ENCODE measurements around the gene DNM3.

Gene DNM3

DNA sequence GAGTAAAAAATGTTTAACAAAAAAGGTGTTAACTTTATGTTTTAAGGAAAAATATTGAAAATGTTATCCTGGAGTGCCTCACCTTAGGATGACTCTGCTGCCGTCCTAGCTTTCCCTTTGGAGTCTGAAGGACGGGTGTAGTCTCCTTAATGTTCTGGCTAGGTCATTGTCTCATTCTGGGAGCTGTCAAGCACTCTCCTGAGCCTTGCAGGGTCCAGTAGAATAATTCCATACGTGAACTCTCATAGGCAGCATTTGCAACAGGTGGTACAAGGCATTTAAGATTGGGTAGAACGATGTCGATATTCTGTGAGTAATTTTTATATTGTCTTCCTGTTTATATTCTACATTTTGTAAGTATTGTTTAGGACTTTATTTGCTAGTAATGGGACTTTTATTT is 295.6 kb downstream of the DNM3 start:
- TF ChIP-seq, protein P1, sequence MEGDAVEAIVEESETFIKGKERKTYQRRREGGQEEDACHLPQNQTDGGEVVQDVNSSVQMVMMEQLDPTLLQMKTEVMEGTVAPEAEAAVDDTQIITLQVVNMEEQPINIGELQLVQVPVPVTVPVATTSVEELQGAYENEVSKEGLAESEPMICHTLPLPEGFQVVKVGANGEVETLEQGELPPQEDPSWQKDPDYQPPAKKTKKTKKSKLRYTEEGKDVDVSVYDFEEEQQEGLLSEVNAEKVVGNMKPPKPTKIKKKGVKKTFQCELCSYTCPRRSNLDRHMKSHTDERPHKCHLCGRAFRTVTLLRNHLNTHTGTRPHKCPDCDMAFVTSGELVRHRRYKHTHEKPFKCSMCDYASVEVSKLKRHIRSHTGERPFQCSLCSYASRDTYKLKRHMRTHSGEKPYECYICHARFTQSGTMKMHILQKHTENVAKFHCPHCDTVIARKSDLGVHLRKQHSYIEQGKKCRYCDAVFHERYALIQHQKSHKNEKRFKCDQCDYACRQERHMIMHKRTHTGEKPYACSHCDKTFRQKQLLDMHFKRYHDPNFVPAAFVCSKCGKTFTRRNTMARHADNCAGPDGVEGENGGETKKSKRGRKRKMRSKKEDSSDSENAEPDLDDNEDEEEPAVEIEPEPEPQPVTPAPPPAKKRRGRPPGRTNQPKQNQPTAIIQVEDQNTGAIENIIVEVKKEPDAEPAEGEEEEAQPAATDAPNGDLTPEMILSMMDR (IDR thresholded peaks at IDR 0.05): no peak
- H3K36me3 Mint-ChIP-seq (ENCODE audit: low read depth): no peaks in the 10 kb centered on the region
- H3K27me3 Mint-ChIP-seq (ENCODE audit: low read depth, poor library complexity): no peaks in the 10 kb centered on the region
- H3K4me3 Mint-ChIP-seq: no peak overlapping the region
- H3K27ac Mint-ChIP-seq: no peak overlapping the region
- no peaks in the 10 kb centered on the region for H3K9me3 Mint-ChIP-seq
- no peak for DNase-seq
- H3K4me1 Mint-ChIP-seq: peaks cover 10% of the 10 kb centered on the region

DNA sequence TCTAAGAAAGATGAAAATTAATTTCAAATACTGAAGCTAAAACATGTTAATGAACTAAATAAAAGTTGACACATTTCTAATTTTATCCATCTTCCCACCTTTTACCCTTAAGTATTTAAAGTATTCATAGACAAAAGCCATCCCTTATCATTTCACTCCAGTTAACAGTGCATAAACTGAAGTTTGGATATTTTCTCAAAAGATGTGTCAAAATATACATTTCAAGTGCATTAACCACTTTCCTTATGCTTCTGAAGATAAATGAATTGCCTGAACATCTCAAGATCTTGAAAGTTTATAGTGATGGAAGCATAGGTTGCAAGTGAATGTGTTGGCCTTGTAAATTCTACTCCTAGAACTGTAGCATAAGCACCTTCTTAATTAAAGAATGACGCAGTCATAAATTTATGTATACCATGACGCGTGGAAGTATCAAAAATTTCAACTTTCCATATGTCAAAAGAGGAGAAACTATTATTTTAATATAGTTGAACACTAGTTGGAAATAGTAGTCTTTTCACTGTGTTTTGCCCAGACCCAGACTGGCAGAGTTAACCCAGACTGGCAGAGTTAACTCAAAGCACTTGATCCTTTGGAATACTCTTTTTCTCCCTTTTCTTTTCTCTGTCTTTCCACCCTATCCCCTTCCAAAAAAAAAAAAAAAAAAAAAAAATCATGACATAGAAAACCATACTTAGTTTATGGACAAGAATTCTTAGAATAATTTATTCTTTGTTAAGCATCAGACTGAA is 296.6 kb downstream of the DNM3 start:
- Mint-ChIP-seq H3K4me3 (no peak overlapping the region), H3K4me1 (peaks cover 11% of the 10 kb centered on the region), H3K36me3 (ENCODE audit: low read depth) (no peaks in the 10 kb centered on the region), H3K27me3 (ENCODE audit: low read depth, poor library complexity) (no peaks in the 10 kb centered on the region), H3K27ac (no peak overlapping the region), H3K9me3 (no peaks in the 10 kb centered on the region)
- DNase-seq: no peak
- TF ChIP-seq, protein P1 (IDR thresholded peaks at IDR 0.05): no peak

DNA sequence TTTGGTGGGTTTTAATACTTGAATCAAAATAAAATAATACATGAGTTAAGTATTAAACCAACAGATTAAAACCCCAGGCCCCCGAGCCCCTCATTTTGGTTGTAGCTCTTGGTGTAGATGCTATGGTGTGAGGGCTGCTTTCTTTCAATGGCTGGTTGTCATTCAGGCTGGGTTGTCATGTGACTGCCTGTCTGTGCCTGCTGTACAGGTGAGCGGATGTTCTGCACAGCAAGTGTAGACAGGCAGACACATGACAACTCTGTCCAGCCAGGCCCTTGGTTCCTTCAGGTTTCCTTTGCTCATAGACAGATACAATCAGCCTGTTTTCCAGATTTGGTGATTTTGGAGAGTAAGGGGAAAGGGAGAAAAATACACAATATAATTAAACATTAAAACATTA is 297.3 kb downstream of the DNM3 start:
- TF ChIP-seq, protein P1 (IDR thresholded peaks at IDR 0.05): no peak
- no peak overlapping the region for H3K4me3 Mint-ChIP-seq
- no peaks in the 10 kb centered on the region for H3K36me3 Mint-ChIP-seq (ENCODE audit: low read depth)
- H3K27me3 Mint-ChIP-seq (ENCODE audit: low read depth, poor library complexity): no peaks in the 10 kb centered on the region
- peaks cover 19% of the 10 kb centered on the region for H3K4me1 Mint-ChIP-seq
- no peak for DNase-seq
- H3K9me3 Mint-ChIP-seq: no peaks in the 10 kb centered on the region
- no peak overlapping the region for H3K27ac Mint-ChIP-seq

DNA sequence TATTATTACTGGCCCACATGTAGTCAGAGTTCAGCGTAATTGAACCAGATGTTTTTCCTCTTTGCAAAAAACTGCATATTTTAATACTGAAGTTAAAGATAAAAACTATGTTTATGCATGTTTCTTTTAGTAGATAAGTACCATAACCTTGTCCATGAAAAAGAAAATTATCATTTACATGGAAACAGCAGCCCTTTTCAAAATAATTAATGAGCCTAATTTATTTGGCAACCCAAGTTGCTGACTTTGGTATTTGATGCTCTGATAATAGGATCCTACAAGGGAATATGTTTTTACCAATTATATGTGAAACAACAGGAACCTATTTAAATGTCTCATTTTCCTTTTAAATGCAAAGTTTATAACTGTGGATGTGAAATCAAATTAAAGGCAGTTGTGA is 297.9 kb downstream of the DNM3 start:
- H3K4me1 Mint-ChIP-seq: peaks cover 24% of the 10 kb centered on the region
- H3K27me3 Mint-ChIP-seq (ENCODE audit: low read depth, poor library complexity): no peaks in the 10 kb centered on the region
- H3K27ac Mint-ChIP-seq: no peak overlapping the region
- TF ChIP-seq, protein P1 (IDR thresholded peaks at IDR 0.05): no peak
- no peak for DNase-seq
- no peaks in the 10 kb centered on the region for H3K9me3 Mint-ChIP-seq
- H3K36me3 Mint-ChIP-seq (ENCODE audit: low read depth): no peaks in the 10 kb centered on the region
- no peak overlapping the region for H3K4me3 Mint-ChIP-seq

DNA sequence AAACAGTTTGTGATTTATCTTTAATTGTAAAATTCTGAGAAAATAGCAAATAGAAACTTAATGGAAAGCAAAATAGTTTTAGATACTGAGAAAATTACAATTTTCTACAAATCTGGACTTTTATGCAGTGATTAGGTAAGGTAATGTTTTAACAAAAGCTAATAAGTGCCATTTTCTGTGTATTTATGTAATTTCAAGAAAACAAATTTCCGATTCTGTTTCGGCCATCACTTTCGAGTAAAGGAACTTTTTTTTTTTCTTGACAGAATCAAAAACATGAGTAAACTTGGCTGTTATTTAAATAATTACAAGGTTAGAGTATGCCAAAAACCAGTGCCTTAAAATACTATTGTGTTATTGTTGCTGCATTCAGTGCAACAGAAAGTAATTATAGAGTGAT is 298.8 kb downstream of the DNM3 start:
- Mint-ChIP-seq H3K36me3 (ENCODE audit: low read depth) (no peaks in the 10 kb centered on the region), H3K4me1 (peaks cover 33% of the 10 kb centered on the region), H3K27ac (no peak overlapping the region), H3K9me3 (no peaks in the 10 kb centered on the region), H3K27me3 (ENCODE audit: low read depth, poor library complexity) (no peaks in the 10 kb centered on the region), H3K4me3 (no peak overlapping the region)
- DNase-seq: no peak
- TF ChIP-seq, protein P1 (IDR thresholded peaks at IDR 0.05): no peak

DNA sequence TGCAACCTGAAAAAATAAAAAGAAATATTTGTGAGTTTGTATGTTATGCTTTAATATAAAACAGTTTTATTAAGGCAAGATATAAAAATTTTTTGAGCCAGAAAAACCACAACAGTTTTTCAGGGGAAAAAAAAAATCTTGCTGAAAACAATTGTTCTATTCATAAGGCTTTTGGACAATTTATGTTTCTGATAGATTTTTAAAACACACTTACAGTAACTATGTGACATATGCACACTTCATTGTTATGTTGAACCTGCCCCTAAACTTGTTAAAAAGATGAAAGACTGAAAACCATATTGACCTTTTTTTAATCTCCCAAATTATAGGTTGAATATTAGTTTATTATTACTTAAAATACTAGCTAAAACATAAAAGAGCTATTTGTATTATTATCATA is 299.3 kb downstream of the DNM3 start:
- Mint-ChIP-seq H3K4me3 (peak overlapping the region; percentile 42), H3K27ac (no peak overlapping the region), H3K4me1 (peaks cover 38% of the 10 kb centered on the region), H3K9me3 (no peaks in the 10 kb centered on the region), H3K27me3 (ENCODE audit: low read depth, poor library complexity) (no peaks in the 10 kb centered on the region), H3K36me3 (ENCODE audit: low read depth) (no peaks in the 10 kb centered on the region)
- TF ChIP-seq, protein P1 (IDR thresholded peaks at IDR 0.05): no peak
- no peak for DNase-seq
